Gastrocnemius medialis (tissue), 4 donors: ENCODE data around the gene SAPCD1.

ENCODE experiments used
- POLR2A ChIP-seq, 2 donors: fragments of 450-650 bp; IDR thresholded peaks; one replicate each; pipeline ENCODE4 v1.6.1; 2017; ENCODE audit warnings: antibody characterized with exemption in 2 of 2, mild to moderate bottlenecking in 2 of 2, moderate library complexity in 2 of 2
- TF ChIP-seq, protein P1 (sequence below), 5 experiments: fragments of 450-650 bp in 3 of 5; fragments of 200-600 bp in 2 of 5; sonication (generic) in 2 of 5; IDR thresholded peaks in 4 of 5; conservative IDR thresholded peaks in 1 of 5; 1 replicate in 4 of 5; 2 replicates in 1 of 5; pipeline ENCODE4 v1.5.1; 2016 to 2019; ENCODE audit warnings: antibody characterized with exemption in 5 of 5, mild to moderate bottlenecking in 3 of 5, moderate library complexity in 3 of 5

DNA sequence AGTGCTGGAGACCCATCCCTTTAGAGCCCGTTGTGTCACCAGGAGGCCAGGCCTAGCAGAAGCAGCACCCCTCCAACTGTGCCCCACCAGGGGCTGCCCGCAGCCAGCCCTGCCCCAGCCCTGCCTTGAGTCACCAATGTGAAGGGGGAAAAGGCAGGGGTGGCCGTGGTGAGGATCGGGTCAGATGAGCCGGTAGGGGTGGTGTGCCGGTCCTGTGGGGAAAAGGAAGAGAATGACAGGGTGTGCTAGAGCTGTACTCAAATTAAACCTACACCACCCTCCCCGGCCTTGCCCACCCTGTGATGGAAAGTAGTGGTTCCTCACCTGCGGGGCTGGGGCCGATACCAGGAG lies 3.1 kb downstream of the SAPCD1 start:
- no peak for TF ChIP-seq POLR2A (IDR thresholded peaks at IDR 0.05)
- TF ChIP-seq, protein P1, sequence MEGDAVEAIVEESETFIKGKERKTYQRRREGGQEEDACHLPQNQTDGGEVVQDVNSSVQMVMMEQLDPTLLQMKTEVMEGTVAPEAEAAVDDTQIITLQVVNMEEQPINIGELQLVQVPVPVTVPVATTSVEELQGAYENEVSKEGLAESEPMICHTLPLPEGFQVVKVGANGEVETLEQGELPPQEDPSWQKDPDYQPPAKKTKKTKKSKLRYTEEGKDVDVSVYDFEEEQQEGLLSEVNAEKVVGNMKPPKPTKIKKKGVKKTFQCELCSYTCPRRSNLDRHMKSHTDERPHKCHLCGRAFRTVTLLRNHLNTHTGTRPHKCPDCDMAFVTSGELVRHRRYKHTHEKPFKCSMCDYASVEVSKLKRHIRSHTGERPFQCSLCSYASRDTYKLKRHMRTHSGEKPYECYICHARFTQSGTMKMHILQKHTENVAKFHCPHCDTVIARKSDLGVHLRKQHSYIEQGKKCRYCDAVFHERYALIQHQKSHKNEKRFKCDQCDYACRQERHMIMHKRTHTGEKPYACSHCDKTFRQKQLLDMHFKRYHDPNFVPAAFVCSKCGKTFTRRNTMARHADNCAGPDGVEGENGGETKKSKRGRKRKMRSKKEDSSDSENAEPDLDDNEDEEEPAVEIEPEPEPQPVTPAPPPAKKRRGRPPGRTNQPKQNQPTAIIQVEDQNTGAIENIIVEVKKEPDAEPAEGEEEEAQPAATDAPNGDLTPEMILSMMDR (IDR thresholded peaks at IDR 0.05 in 4 of 5, conservative IDR thresholded peaks at IDR 0.05 in 1 of 5), result no peak
